T follicular helper cell (primary cell): ENCODE measurements around the gene TBC1D16.

ENCODE experiments used
- DNase-seq: peaks from one replicate; pipeline ENCODE4 v3.0.0-alpha.2; 2020; ENCODE audit warnings: low read depth
- total RNA-seq, 2 experiments: gene quantifications; one replicate each; lab custom pipeline; 2026; lab: John Stamatoyannopoulos, UW

The TBC1D16 gene, protein sequence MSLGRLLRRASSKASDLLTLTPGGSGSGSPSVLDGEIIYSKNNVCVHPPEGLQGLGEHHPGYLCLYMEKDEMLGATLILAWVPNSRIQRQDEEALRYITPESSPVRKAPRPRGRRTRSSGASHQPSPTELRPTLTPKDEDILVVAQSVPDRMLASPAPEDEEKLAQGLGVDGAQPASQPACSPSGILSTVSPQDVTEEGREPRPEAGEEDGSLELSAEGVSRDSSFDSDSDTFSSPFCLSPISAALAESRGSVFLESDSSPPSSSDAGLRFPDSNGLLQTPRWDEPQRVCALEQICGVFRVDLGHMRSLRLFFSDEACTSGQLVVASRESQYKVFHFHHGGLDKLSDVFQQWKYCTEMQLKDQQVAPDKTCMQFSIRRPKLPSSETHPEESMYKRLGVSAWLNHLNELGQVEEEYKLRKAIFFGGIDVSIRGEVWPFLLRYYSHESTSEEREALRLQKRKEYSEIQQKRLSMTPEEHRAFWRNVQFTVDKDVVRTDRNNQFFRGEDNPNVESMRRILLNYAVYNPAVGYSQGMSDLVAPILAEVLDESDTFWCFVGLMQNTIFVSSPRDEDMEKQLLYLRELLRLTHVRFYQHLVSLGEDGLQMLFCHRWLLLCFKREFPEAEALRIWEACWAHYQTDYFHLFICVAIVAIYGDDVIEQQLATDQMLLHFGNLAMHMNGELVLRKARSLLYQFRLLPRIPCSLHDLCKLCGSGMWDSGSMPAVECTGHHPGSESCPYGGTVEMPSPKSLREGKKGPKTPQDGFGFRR
- total RNA-seq, result 4.0 to 13.4 reads per million in 2 experiments

DNA sequence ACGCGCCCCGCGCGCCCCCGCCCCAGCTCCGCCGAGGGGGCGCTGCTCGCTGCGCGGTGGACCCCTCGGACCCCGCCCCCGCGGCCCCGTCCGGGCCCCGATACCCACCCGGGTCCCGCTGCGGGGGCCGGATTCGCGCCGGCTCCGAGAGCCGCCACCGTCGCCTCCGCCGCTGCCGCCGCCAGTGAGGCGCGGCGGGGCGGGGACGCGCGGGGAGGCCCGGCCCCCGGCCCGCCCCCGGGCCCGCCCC is at the start of gene TBC1D16:
Gene TBC1D16, minus strand, starts transcription at position 186 of the 250 bp plus-strand sequence. CDS start 22,325 bp downstream, outside the sequence.
- peak; percentile 33 for DNase-seq

DNA sequence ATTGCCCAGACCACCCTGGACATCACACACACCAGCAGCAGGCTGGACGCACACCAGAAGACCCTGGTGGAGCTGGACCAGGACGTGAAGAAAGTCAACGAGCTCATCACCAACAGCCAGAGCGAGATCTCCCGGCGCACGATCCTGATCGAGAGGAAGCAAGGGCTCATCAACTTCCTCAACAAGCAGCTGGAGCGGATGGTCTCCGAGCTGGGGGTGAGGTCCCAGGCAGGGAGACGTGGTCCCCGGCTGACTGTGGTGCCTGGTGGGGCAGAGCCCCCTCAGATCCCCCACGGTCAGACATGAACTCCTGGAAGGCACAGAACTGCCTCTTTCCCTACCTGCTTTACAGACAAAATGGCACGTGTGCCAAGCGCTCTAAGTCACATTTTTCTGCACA is 49.1 kb upstream of the TBC1D16 start:
- no peak for DNase-seq

DNA sequence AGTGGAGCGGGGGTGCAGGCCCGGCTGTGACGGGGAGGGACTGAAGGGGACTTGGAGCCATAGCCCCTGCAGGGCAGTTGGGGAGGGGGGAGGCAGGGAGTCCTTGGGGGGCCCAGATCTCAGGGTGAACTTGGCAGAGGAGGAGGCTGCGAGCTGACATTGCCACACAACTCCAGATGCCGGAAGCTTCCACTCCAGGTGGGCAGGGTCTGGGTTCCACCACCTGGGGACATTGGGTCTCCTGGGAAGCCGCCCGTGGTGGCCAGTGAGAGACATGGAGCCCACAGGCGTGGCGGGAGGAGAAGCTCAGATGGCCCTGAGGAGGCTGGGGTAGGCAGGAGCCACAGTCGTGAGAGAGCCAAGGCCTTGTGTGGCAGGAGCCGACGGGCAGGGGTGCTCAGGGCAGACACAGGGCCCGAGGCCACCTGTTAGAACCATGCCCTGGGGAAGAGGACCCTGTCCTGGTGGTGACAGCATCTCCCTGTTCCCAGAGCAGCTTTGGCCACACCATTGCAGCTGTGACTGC is 47.5 kb upstream of the TBC1D16 start:
- no peak for DNase-seq

DNA sequence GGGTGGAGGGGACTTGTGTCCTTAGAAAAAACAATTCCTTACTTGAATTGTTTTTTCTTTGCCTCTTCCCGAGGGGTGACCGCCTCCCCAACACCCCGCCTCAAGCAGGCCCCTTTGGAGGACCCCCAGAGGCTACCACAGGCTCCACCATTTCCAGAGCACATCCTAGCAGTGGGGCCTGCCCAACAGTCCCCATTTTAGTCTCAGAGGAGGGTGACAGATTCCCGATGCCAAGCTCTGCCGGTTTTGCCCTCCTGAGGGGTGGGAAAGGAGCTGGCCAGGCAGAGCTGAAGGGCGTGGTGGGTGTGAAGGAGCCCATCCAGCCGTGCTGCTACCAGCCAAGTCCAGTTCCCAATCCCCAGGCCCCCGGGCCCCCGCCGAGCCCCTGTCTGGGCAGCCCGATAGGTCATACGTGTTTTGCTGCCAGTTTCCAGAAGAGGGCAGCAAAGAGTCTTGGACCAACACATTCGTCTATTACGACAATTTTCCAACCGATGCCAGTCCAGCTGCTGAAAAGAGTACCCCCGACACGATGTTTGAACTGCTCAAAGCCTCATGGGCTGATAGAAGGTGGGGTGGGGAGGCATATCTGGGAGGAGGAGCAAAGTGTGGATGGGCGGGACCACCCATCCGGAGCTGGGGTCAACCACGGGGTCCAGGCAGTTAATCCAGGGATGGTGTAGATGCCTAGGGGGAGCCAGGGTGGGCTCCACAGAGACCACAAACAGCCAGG is 46.9 kb upstream of the TBC1D16 start:
- DNase-seq, result peak; percentile 35

DNA sequence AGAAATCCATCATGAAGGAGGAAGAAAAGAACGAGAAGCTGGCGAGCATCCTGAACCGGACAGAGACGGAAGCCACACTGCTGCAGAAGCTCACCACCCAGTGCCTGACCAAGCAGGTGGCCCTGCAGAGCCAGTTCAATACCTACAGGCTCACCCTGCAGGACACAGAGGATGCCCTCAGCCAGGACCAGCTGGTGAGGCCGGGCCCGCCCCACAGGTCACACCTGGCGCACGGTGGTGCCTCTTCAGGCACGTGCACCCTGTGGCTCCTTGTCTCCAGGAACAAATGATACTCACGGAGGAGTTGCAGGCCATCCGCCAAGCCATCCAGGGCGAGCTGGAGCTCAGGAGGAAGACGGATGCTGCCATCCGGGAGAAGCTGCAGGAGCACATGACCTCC is 45.9 kb upstream of the TBC1D16 start:
- no peak for DNase-seq

DNA sequence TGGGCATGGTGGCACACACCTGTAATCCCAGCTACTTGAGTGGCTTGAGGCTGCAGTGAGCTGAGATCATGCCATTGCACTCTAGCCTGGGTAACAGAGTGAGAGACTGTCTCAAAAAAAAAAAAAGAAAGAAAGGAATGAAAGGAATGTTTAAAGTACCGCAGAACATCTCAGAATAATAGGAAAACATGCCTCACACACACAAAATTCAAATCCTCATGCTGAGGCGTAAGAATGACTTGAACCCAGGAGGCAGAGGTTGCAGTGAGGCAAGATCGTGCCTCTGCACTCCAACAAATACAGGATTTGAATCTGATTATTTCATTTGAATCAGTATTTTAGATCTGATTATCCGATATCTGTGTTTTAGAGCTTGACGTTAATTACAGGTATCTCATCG is 44.4 kb upstream of the TBC1D16 start:
- no peak for DNase-seq

DNA sequence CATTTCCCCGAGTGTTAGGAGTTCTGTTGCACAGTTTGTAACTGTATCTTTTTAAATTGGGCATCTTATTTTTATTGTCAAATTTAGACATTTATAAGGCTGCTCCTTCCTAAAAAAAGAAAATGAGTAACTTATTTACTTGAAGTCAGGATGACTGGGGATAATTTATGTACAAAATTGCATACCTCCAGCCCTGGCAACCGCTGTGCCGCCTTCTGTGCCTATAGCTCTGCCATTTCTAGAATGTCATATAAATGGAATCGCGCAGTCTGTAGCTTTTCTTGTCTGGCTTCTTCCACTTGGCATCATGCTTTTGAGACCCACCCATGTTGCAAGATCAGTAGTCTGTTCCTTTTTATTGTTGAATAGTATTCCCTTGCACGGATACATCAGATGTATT is 36.7 kb upstream of the TBC1D16 start:
- no peak for DNase-seq

DNA sequence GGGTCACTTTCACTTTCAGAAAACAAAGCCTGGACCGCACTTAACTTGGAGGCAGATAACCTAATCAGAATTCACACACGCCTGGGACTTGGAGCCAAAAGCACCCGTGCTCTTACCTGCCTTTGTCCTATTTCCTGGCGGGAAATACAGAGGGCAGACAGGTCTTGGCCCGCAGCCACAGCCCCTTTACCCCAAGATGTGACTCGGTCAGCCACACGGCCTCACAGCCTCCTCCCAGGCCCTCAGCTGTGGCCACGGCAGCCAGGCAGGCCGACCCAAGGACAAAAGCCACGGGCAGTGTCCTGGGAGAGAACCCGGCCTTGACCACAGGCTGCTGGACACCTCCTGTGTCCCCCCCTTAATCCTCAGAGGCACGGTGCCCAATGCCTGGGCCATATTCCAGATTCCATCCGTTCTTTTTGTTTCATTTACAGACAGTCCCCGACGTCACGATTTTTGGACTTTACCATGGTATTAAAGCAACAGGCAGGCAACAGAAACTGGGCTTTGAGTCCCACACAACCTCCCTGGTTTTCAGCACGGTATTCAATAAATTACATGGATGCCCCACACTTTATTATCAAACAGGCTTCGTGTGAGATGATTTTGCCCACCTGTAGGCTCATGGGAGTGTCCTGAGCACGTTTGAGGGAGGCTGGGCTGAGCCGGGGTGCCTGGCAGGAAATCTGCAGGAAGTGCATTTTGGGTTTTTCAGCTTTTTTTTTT is 35.6 kb upstream of the TBC1D16 start:
- no peak for DNase-seq

DNA sequence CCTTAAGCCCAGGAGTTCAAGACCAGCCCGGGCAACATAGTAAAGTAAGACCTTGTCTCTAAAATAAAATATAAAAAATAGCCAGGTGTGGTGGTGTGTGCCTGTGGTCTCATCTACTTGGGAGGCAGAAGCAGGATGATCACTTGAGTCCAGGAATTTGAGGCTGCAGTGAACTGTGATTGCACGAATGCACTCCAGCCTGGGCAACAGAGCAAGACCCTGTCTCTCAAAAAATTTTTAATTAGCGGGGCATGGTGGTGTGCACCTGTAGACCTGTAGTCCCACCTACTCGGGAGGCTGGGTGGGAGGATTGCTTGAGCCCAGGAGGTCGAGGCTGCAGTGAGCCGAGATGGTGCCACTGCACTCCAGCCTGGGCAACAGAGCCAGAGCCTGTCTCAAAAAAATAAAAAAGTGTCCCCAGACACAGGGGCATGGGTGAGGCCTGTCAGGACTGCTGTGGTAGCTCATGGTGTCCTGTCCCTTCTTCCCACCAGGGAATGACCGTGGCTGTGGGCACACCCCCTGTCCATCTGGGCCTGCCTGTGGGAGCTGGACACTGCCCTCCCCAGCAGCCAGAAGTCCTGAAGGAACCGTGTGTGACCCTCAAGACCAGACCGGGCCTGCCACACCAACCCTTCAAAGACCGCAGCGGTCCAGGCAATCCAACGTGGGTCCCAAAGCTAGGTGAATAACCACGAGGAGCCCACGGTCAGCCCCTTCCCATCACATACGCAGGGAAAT is 34.9 kb upstream of the TBC1D16 start:
- no peak for DNase-seq

DNA sequence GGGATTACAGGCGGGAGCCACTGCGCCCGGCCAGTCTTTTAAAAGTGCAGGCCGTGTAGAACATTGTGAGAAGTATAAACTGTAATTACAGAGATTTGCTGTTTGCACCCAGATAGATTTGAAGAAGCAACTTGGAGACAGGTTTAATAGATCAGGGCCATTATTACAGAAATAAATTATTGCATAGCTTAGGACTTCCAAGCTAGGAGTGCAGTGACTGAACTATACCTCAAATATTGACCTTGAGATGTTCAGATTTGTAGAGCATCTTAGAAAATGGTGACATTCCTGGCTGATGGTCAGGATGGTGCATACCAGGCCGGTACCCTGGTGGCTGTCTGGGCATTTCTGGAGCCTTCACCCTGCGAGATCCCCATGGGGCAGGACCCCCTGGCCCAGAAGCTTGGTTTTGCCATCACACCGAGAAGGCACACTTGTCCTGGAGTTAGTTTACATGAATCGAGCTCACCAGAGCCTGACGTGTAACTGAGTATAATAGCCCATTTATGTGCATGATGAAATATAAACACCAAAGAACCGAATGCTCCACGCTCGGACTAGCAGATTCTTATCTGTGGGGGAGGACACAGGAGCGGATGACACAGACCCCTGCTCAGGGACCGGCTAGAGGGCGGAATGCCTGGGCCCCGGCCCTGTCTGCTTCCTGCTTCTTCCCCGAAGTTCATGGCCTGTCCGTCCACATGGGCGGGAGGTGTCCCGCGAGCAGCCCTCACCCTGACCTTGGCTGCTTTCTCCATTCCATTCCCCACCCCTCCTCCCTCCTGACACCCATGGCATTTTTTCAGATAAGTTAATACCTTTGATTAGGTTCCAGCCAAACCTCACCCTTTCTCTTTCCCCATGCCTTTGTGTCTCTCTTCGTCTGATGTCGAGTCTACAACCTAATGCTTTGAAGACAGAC is 32.9 kb upstream of the TBC1D16 start:
- no peak for DNase-seq

DNA sequence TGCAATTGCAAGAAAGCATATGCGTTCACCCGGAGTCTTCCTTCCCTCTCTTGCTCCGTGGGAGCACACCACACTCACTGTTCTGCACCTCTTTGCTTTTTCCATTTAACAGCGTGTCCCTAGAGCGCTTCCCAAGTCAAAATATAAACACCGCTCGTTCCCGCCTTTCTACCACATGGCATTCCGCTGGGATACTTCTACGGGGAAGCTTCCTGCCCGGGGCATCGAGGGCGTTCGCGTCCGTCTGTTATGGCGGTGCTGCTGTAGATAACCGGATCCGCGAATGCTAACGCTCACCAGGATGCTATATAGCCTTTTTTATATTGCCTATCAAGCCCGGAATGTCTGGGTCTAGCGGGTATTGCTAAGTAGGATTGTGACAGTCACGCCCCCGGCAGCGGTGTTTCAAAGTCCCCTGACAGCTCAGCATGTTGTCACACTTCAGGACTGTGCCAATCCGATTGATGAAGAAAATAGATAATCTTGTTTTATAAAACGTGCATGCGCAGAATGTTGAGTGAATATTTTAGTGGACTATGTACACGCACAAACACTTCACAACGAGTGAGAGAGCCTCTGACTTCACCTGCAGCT is 31.8 kb upstream of the TBC1D16 start:
- no peak for DNase-seq

DNA sequence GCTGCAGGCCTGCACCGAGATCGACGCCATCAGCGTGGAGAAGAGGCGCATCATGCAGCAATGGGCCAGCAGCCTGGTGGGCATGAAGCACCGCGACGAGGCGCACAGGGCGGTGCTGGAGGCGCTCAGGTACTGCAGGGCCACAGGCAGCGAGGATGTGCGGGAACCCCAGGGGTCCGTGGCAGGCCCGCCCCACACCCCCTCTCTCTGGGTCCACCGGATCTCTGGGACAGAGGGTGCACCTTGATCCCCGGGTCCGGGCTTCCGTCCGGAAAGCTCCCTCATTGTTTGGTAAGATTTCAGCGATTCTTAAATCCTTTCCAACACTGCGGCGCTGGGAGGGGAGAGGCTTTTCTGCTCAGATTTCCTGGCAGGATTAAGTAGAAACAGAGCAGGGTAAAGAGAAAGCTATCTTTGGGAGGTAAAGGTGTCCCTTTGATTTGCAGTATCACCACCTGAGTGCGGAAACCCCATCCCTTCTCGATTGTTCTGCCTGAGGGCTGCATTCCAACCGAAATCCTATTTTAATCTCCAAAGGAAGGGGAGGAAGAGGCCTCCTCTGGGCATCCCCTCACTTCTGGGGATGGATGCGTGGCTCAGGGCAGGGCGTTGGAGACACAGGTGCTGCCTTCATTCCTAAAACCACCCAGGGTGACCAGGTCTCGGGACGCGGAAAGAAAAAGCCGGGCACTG is 30.0 kb upstream of the TBC1D16 start:
- no peak for DNase-seq

DNA sequence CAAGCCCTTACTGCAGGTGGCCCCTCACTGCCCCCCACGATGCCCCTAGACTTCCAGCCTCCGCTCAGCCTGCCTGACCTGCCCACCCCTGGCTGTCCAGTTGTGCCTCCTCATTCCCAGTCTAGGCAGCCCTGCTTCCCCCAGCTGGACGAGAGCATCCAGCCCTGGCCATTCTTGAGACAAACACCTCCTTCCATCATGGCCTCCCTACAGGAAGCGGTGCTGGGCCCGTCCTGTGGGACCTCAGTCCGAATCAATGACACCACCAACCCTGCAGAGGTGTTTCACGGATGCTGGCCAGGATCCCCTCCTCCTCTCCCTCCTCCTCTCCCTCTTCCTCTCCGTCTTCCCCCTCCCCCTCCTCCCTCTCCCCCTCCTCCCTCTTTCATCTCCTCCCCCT is 29.0 kb upstream of the TBC1D16 start:
- DNase-seq, result no peak

DNA sequence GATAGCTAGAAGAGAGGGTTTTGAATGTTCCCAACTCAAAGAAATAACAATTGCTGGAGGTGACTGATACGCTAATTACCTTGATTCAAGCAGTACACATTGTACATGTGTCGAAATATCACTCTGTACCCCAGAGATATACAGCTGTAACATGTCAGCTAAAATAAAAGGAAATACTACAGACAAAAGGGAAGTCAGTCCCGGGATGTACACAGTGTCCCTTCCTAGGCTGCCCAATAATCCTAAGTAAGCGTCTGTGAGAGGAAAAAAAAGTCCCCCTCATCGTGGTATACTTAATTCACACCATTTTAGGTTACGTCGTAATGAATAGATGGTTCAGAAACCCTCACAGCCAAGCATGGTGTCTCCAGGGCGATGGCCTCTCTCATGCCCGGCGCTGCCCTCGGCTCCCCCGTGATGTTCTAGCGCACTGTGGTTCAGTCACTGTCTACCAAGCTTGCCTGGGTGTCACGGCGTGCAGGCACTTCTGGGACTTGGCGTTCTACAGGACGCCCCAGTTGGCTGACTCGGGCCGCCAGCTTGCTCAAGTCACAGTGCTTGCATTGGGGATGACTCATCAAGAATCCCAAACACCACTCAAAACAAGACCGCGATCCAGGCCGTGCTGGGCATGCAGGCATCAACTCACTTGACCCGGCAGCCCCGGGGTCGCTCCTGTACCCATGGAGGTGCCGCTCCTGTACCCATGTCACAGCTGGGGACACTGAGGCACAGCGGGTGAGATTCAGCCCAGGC is 28.3 kb upstream of the TBC1D16 start:
- no peak for DNase-seq

DNA sequence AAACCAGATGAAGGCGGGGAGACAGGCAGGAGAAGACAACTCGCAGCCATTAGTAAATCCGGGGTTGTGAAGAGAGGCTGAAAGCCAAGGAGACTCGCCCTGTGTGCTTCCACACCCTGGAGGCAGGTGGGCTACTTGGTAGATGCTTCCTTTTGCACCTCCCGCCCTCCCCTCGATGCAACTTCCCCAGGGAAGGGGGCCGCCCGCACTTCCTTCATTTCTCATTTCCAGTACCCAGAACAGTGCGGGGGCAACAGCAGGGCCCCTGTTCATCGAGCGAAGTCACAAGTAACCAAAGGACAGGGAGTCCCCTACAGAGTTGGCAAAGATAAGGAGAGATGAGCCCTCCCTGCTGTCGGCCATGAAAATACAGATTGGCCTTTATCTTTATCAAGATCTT is 25.7 kb upstream of the TBC1D16 start:
- no peak for DNase-seq

DNA sequence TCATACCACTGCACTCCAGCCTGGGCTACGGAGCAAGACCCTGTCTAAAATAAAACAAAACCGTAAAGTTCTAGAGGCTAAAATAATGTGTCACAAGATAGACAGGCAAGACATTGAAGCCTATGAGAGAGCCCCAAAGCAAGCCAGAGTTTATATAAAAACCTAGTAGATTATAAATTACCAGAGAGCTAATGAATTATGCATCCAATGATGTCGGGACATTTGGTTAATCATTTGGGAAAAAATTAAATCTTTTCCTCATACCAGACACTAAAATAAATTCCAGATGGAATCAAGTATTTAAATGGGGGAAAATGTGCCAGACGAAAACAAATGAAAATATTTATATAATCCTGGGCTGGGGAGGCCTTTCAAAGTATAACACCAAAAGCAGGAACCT is 25.0 kb upstream of the TBC1D16 start:
- no peak for DNase-seq

DNA sequence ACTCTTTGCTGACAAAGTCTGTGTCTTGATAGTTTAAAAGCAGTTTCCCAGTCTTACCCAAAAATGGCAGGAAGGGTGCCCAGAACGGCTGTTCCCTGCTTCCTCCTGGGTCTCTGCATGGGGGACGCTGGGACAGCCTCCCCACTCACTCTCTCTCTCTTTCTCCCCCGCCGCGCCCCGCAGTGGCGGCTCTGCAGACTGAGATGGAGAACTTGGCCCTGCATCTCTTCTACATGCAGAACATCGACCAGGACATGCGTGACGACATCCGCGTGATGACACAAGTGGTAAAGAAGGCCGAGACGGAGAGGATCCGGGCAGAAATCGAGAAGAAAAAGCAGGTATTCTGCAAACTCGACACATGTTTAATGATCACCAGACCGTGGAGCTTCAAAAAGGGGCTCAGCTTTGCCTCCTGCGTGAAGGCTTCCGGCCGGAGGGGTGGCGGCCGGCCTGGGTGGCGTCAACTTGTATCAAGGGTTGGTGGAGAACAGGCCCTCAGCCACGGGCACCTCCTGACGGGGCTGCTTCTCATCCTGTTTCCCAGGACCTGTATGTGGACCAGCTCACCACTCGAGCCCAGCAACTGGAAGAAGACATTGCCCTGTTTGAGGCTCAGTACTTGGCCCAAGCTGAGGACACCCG is 22.8 kb upstream of the TBC1D16 start:
- DNase-seq, result no peak

DNA sequence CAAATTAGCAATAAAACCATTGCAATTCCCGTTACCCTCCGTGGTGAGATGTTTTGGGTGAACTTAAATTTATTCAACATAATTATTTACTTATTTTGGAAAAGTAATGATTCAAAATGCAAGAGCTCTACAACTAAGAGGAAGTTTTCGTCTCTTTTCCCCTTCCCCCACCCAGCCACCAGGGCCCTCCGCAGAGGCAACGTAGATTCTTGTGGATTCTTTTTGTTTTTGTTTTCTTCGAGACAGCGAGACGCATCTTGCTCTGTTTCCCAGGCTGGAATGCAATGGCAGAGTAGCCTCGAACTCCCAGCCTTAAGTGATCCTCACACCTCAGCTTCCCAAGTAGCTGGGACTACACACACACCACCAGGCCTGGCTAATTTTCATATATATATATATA is 19.9 kb upstream of the TBC1D16 start:
- no peak for DNase-seq
